H1 (cell line): ENCODE measurements around the gene FOXC2. TPM values are rescaled to one million over a fixed set of nuclear protein-coding genes. Genes with fewer than 3 reads are reported as not detected.
A peak's percentile ranks its signal among the peaks of the same experiment; 100 is the strongest.

Source experiments
- CTCF ChIA-PET: fragments of 300-600 bp; sonication (Branson Sonifier 250); formaldehyde crosslinking; loops from one replicate; lab custom pipeline; 2021; ENCODE audit not compliant: partially characterized antibody; lab: Charles Lee
- POLR2A ChIA-PET: fragments of 300-600 bp; sonication (Branson Sonifier 250); formaldehyde crosslinking; loops from one replicate; lab custom pipeline; 2021; ENCODE audit warnings: inconsistent platforms; ENCODE audit not compliant: partially characterized antibody; lab: Charles Lee
- DNase-seq, 2 experiments: peaks; one replicate each; pipeline versions ENCODE4 v3.0.0 to v3.0.0-alpha.2; 2010 to 2022; ENCODE audit warnings: low spot score in 2 of 2, low read depth in 1 of 2, mixed read lengths in 1 of 2
- FAIRE-seq: peaks from 2 replicates; lab custom pipeline; 2011; peaks lifted over from hg19 to GRCh38; lab: Jason Lieb, UNC
- H2AFZ ChIP-seq: 2 replicates; pipeline ENCODE4 v1.8.1; 2012; ENCODE audit warnings: low read length, inconsistent platforms
- H2AK5ac ChIP-seq: 2 replicates; pipeline ENCODE4 v1.6.1; 2013; ENCODE audit warnings: low read depth, low read length
- H2BK120ac ChIP-seq: replicated peaks from 2 replicates; pipeline ENCODE3; 2013; ENCODE audit warnings: low read depth, low read length, inconsistent platforms
- H2BK12ac ChIP-seq: 2 replicates; pipeline ENCODE4 v1.6.1; 2013; ENCODE audit warnings: low read depth, low read length
- H2BK15ac ChIP-seq: 2 replicates; pipeline ENCODE4 v1.6.1; 2013; ENCODE audit warnings: low read length
- H2BK20ac ChIP-seq: 2 replicates; pipeline ENCODE4 v1.6.1; 2013; ENCODE audit warnings: low read length
- H2BK5ac ChIP-seq: 2 replicates; pipeline ENCODE4 v1.6.1; 2013; ENCODE audit warnings: low read depth, low read length
- H3K14ac ChIP-seq: 2 replicates; pipeline ENCODE4 v1.6.1; 2013; ENCODE audit warnings: inconsistent platforms; ENCODE audit not compliant: insufficient read length
- H3K18ac ChIP-seq: 2 replicates; pipeline ENCODE4 v1.6.1; 2013; ENCODE audit warnings: low read length; ENCODE audit errors: extremely low read depth
- H3K23ac ChIP-seq: 2 replicates; pipeline ENCODE4 v1.6.1; 2013; ENCODE audit warnings: inconsistent platforms; ENCODE audit not compliant: insufficient read length
- H3K23me2 ChIP-seq: 2 replicates; pipeline ENCODE4 v1.6.1; 2013; ENCODE audit warnings: low read depth, low read length
- H3K27ac ChIP-seq: 2 replicates; pipeline ENCODE4 v1.6.1; 2011; ENCODE audit warnings: low read depth, low read length, inconsistent platforms
- H3K27me3 ChIP-seq, 4 experiments: replicated peaks in 1 of 4; 1 replicate in 1 of 4; 2 replicates in 3 of 4; pipeline versions ENCODE4 v1.6.1 to v1.8.1; 2011 to 2013; ENCODE audit warnings: low read length in 3 of 4, mild to moderate bottlenecking in 3 of 4, inconsistent platforms in 2 of 4, mixed read lengths in 2 of 4, moderate library complexity in 1 of 4; ENCODE audit not compliant: control insufficient read depth in 3 of 4, insufficient read depth in 3 of 4; ENCODE audit errors: extremely low read depth in 1 of 4
- H3K36me3 ChIP-seq, 4 experiments: 2 replicates each; pipeline versions ENCODE4 v1.6.1 to v1.8.1; 2011 to 2013; ENCODE audit warnings: mild to moderate bottlenecking in 4 of 4, low read length in 3 of 4, moderate library complexity in 2 of 4, control low read depth in 1 of 4, inconsistent platforms in 1 of 4; ENCODE audit not compliant: insufficient read depth in 4 of 4, control insufficient read depth in 2 of 4
- H3K4ac ChIP-seq: replicated peaks from 2 replicates; pipeline ENCODE3; 2013; ENCODE audit warnings: low read length, low read depth, mixed read lengths, inconsistent platforms; ENCODE audit not compliant: insufficient read length
- H3K4me1 ChIP-seq, 4 experiments: replicated peaks in 1 of 4; 1 replicate in 1 of 4; 2 replicates in 3 of 4; pipeline versions ENCODE4 v1.6.1 to v1.8.1; 2011 to 2013; ENCODE audit warnings: low read length in 3 of 4, inconsistent platforms in 2 of 4, mixed read lengths in 1 of 4; ENCODE audit not compliant: insufficient read depth in 4 of 4, control insufficient read depth in 3 of 4
- H3K4me2 ChIP-seq, 2 experiments: 2 replicates each; pipeline versions ENCODE4 v1.6.1 to v1.8.1; 2011 to 2013; ENCODE audit warnings: low read depth in 2 of 2, low read length in 2 of 2, control low read depth in 1 of 2, inconsistent platforms in 1 of 2, mild to moderate bottlenecking in 1 of 2; ENCODE audit not compliant: insufficient read depth in 1 of 2
- H3K4me3 ChIP-seq, 4 experiments: fragments of 200-600, 300-600 bp in 1 of 4; sonication (generic), shearing (Covaris generic), sonication (Bioruptor Twin) in 1 of 4; 2 replicates each; pipeline versions ENCODE4 v1.5.1 to v1.8.1; 2011 to 2016; ENCODE audit warnings: low read length in 4 of 4, low read depth in 3 of 4, control low read depth in 2 of 4, inconsistent platforms in 2 of 4, mild to moderate bottlenecking in 2 of 4, mixed read lengths in 1 of 4, moderate library complexity in 1 of 4; ENCODE audit not compliant: insufficient read depth in 2 of 4; ENCODE audit errors: extremely low read depth in 1 of 4
- H3K56ac ChIP-seq: replicated peaks from 2 replicates; pipeline ENCODE3; 2013; ENCODE audit warnings: low read depth, mild to moderate bottlenecking, mixed read lengths, low read length, inconsistent platforms; ENCODE audit not compliant: insufficient read length
- H3K79me1 ChIP-seq: 2 replicates; pipeline ENCODE4 v1.6.1; 2013; ENCODE audit warnings: low read depth, low read length, control low read depth
- H3K79me2 ChIP-seq, 2 experiments: 2 replicates each; pipeline versions ENCODE4 v1.6.1 to v1.8.1; 2012 to 2013; ENCODE audit warnings: low read length in 2 of 2, mild to moderate bottlenecking in 2 of 2, inconsistent platforms in 1 of 2; ENCODE audit not compliant: insufficient read depth in 2 of 2, control insufficient read depth in 1 of 2
- H3K9ac ChIP-seq, 4 experiments: replicated peaks in 1 of 4; 1 replicate in 1 of 4; 2 replicates in 3 of 4; pipeline versions ENCODE4 v1.6.1 to v1.8.1; 2011 to 2013; ENCODE audit warnings: low read depth in 3 of 4, low read length in 3 of 4, control low read depth in 2 of 4, mild to moderate bottlenecking in 2 of 4, moderate library complexity in 2 of 4, inconsistent platforms in 1 of 4; ENCODE audit errors: extremely low read depth in 1 of 4
- H3K9me3 ChIP-seq, 2 experiments: 2 replicates each; pipeline versions ENCODE4 v1.6.1 to v1.8.1; 2012 to 2013; ENCODE audit warnings: mild to moderate bottlenecking in 2 of 2, moderate library complexity in 2 of 2, control low read depth in 1 of 2, inconsistent platforms in 1 of 2, low read depth in 1 of 2, low read length in 1 of 2, mixed read lengths in 1 of 2; ENCODE audit not compliant: insufficient read depth in 2 of 2
- H4K20me1 ChIP-seq, 2 experiments: replicated peaks in 1 of 2; 2 replicates each; pipeline versions ENCODE3 to v1.8.1; 2011 to 2013; ENCODE audit warnings: inconsistent platforms in 2 of 2, low read length in 2 of 2, mild to moderate bottlenecking in 1 of 2; ENCODE audit not compliant: insufficient read depth in 2 of 2, control insufficient read depth in 1 of 2
- H4K5ac ChIP-seq: 2 replicates; pipeline ENCODE4 v1.6.1; 2013; ENCODE audit warnings: low read length, low read depth, mixed read lengths, inconsistent platforms; ENCODE audit not compliant: insufficient read length
- H4K8ac ChIP-seq: 2 replicates; pipeline ENCODE4 v1.8.0; 2013; ENCODE audit warnings: mild to moderate bottlenecking, moderate library complexity, low read length, inconsistent platforms; ENCODE audit not compliant: insufficient read depth; ENCODE audit errors: extremely low read depth
- H4K91ac ChIP-seq: replicated peaks from 2 replicates; pipeline ENCODE3; 2013; ENCODE audit warnings: low read length, mixed read lengths, inconsistent platforms; ENCODE audit not compliant: insufficient read length
- RNF2 ChIP-seq: fragments of 200-900, 300-1000 bp; sonication (generic); IDR thresholded peaks from 2 replicates; pipeline ENCODE4 v1.7.1; 2016; ENCODE audit warnings: borderline replicate concordance, low read depth, mild to moderate bottlenecking, antibody characterized with exemption, low read length; ENCODE audit not compliant: poor library complexity, severe bottlenecking; ENCODE audit errors: missing control alignments
- WGBS, 2 experiments: shearing (Covaris generic) in 1 of 2; methylation state at CpG; one replicate each; pipeline versions ENCODE4 v1.1.6 to v1.1.7; 2013 to 2015; ENCODE audit warnings: low lambda C conversion rate in 2 of 2, mixed read lengths in 2 of 2, inconsistent platforms in 1 of 2, low coverage in 1 of 2, missing lambda C conversion rate in 1 of 2; ENCODE audit not compliant: insufficient replicate concordance in 2 of 2, insufficient coverage in 1 of 2, insufficient read length in 1 of 2; ENCODE audit errors: extremely low coverage in 1 of 2, missing lambda C conversion rate in 1 of 2; 5-methylcytosine and 5-hydroxymethylcytosine counted together
- polyA plus RNA-seq, 7 experiments: library from polyadenylated mRNA; depleted of rRNA in 3 of 7; stranded (reverse) in 5 of 7; unstranded in 2 of 7; fragments of >200 nt in 5 of 7; fragments of 200-250 nt in 2 of 7; gene quantifications; 1 replicate in 5 of 7; 2 replicates in 1 of 7; 4 replicates in 1 of 7; pipeline versions ENCODE4 v1.2.1 to v1.2.3, GENCODE V29; 2011 to 2013; ENCODE audit warnings: missing spikeins in 2 of 7, mixed read lengths in 2 of 7
- total RNA-seq: library from RNA; stranded (reverse); fragmentation: NEBNext Ultra II Directional; extraction: Animal tissue kit (Norgen Biotek cat#: 25700); gene quantifications from 2 replicates; pipeline ENCODE4 v1.2.1, GENCODE V29; 2021
- TF ChIP-seq, protein P1 (sequence below): IDR thresholded peaks from 2 replicates; pipeline ENCODE4 v1.6.1; 2012; ENCODE audit warnings: inconsistent platforms

Gene FOXC2
- total and polyA plus RNA-seq, 2 of the 8 experiments (the other 6 are each of a cell fraction or from before 2014, with no cell fraction given): 0.09 TPM; not detected in 1

- Histone ChIP-seq H4K20me1 (peaks cover 19 to 22% of the 10 kb centered on the region in 2 experiments), H3K4me3 (peak overlapping the region in 1 of 4 experiments; percentile 31; a peak in 1 of 8 replicates), H3K56ac (no peak overlapping the region), H4K5ac (no peak overlapping the region), H2BK15ac (peak overlapping the region; percentile 40; the same call in 1 of the 2 replicates), H3K14ac (no peak overlapping the region), H3K4ac (no peak overlapping the region), H2BK12ac (peak overlapping the region; percentile 62; the same call in 1 of the 2 replicates), H3K36me3 (peaks cover 0 to 4% (median 0%) of the 10 kb centered on the region in 4 experiments; a peak in 1 of 8 replicates), H3K23me2 (peaks cover 8% of the 10 kb centered on the region; the same call in 1 of the 2 replicates), H3K27ac (no peak overlapping the region), H2AFZ (no peak overlapping the region), H3K9ac (no peak overlapping the region), H3K27me3 (peaks cover 89 to 100% (median 95%) of the 10 kb centered on the region in 4 experiments), H3K9me3 (no peaks in the 10 kb centered on the region), H4K91ac (no peak overlapping the region), H2BK5ac (no peak overlapping the region; the same call in 1 of the 2 replicates), H2BK20ac (peak overlapping the region; percentile 25), H4K8ac (no peak overlapping the region), H3K18ac (no peak overlapping the region), H3K79me2 (no peaks in the 10 kb centered on the region), H2BK120ac (no peak overlapping the region), H3K4me1 (peaks cover 14 to 53% (median 32%) of the 10 kb centered on the region in 4 experiments), H3K4me2 (peak overlapping the region; percentile 44 to 61; a peak in 3 of 4 replicates), H3K23ac (no peak overlapping the region), H2AK5ac (no peak overlapping the region), H3K79me1 (no peaks in the 10 kb centered on the region)
- 43% methylated on average over 13 of the region's 13 CpGs; no CpG with 5 or more reads in 1 of the 2 experiments for WGBS, 2 experiments
- FAIRE-seq (no peak), DNase-seq (no peak)
- TF ChIP-seq, protein P1, sequence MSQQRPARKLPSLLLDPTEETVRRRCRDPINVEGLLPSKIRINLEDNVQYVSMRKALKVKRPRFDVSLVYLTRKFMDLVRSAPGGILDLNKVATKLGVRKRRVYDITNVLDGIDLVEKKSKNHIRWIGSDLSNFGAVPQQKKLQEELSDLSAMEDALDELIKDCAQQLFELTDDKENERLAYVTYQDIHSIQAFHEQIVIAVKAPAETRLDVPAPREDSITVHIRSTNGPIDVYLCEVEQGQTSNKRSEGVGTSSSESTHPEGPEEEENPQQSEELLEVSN: no peak
- peak; percentile 53 for TF ChIP-seq RNF2
- ChIA-PET CTCF (interaction anchor here (0.7 to 3.1 kb wide), 7 partner anchors 9 to 704 kb away, joined by 3 to 18 read pairs (median 4); no protein-coding TSS in a partner anchor), POLR2A (no interaction called here)
Measured at GRCh38 chr16:86573646-86574508, 7.2 kb downstream of the FOXC2 start.
